Endometrial microvascular endothelial cells (primary cell): ENCODE data around the gene RBM42. TPM values are rescaled to one million over a fixed set of nuclear protein-coding genes. Genes with fewer than 3 reads are reported as not detected.

Source experiments
- in situ Hi-C: cut with HindIII; loops from 2 replicates; pipeline ENCODE4 v1.10.0; 2017; ENCODE audit warnings: low sequenced_read_pairs, low pct_unique_long_range_greater_than_20kb; ENCODE audit errors: inconsistent ontology term
- total RNA-seq: library from RNA; depleted of rRNA; stranded (reverse); fragments of >200 nt; gene quantifications from one replicate; pipeline ENCODE4 v1.2.3, GENCODE V29; 2015; ENCODE audit errors: inconsistent ontology term

Gene RBM42
- total RNA-seq, 1 donor from 2014 or later, result 84.6 TPM

DNA sequence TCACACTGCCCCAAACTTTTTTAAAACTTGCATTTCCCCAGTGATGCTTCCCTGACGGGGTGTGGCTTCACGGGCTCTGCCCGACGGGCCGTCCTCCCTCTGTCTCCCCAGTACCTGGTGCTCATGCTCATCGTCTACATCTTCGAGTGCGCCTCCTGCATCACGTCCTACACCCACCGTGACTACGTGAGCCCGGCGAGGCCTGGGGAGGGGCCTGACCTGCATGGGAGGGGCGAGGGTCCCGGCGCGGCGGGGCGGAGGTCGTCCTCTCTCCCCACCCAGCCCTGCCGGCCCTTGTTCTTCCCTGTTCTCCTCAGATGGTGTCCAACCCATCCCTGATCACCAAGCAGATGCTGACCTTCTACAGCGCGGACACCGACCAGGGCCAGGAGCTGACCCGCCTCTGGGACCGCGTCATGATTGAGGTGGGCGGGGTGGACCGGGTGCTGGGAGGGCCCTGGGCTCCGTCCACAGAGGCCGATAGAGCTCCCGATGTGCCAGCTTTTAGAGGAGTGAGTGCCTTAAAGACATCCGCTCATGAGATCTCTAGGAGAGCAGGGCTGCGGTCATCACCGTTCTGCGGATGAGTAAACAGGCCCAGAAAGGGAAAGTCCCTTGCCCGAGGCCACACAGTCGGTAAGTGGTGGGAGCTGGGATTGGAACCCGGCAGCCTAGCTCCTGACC is 44.4 kb downstream of the RBM42 start:
- in situ Hi-C loops, result no loop called here

DNA sequence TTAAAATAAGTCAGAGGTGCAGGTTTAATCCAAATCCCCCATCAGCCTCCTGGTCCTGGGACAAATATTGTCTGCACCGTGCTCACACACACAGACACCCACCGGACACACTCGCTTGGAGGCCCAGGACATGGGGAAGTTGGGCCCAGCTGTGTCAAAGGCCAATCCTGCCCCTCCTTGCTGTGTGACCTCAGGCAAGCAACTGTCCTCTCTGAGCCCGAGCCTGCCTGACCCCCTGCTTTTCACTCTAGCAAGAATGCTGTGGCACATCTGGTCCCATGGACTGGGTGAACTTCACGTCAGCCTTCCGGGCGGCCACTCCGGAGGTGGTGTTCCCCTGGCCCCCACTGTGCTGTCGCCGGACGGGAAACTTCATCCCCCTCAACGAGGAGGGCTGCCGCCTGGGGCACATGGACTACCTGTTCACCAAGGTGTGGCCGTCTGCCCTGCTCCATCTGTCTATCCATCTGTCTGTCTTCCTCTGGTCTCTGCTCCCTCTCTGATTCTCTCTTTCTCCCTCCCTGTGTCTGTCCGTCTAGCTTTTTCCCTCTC is 46.8 kb downstream of the RBM42 start:
- in situ Hi-C loops, result no loop called here

Other genes with a start within 250 kb of the RBM42 start
- not detected for gene FFAR2, start 180.8 kb upstream of the RBM42 start, total RNA-seq
- not detected for gene KRTDAP, start 138.6 kb upstream of the RBM42 start, total RNA-seq
- gene DMKN, start 115.4 kb upstream of the RBM42 start, total RNA-seq, result not detected
- not detected for gene SBSN, start 100.7 kb upstream of the RBM42 start, total RNA-seq
- not detected for gene GAPDHS, start 95.6 kb upstream of the RBM42 start, total RNA-seq
- gene TMEM147, start 83.4 kb upstream of the RBM42 start, total RNA-seq, result 87.1 TPM
- gene ATP4A, start 65.4 kb upstream of the RBM42 start, total RNA-seq, result not detected
- gene PMIS2, start 42.9 kb upstream of the RBM42 start, total RNA-seq, result not detected
- 20.8 TPM for gene HAUS5, start 16.3 kb upstream of the RBM42 start, total RNA-seq
- gene ETV2, start 12.7 kb downstream of the RBM42 start, total RNA-seq, result not detected
- 610 TPM for gene COX6B1, start 19.3 kb downstream of the RBM42 start, total RNA-seq
- not detected for gene UPK1A, start 37.5 kb downstream of the RBM42 start, total RNA-seq
- not detected for gene ZBTB32, start 75.5 kb downstream of the RBM42 start, total RNA-seq
- 11.1 TPM for gene KMT2B, start 89.0 kb downstream of the RBM42 start, total RNA-seq
- 2.0 TPM for gene IGFLR1, start 113.4 kb downstream of the RBM42 start, total RNA-seq
- 7.4 TPM for gene U2AF1L4, start 116.4 kb downstream of the RBM42 start, total RNA-seq
- gene PSENEN, start 116.6 kb downstream of the RBM42 start, total RNA-seq, result 36.0 TPM
- 13.1 TPM for gene LIN37, start 119.5 kb downstream of the RBM42 start, total RNA-seq
- not detected for gene HSPB6, start 128.0 kb downstream of the RBM42 start, total RNA-seq
- gene PROSER3, start 129.1 kb downstream of the RBM42 start, total RNA-seq, result 7.2 TPM
- gene ARHGAP33, start 146.5 kb downstream of the RBM42 start, total RNA-seq, result 0.19 TPM
- gene PRODH2, start 183.8 kb downstream of the RBM42 start, total RNA-seq, result not detected
- not detected for gene NPHS1, start 223.5 kb downstream of the RBM42 start, total RNA-seq
- not detected for gene KIRREL2, start 227.9 kb downstream of the RBM42 start, total RNA-seq
- gene APLP1, start 239.5 kb downstream of the RBM42 start, total RNA-seq, result 9.4 TPM